RCC 7860 (cell line): ENCODE measurements around the gene SRMS.

Source experiments
- DNase-seq: peaks from one replicate; pipeline ENCODE4 v3.0.0-alpha.2; 2015; ENCODE audit warnings: low spot score
- FAIRE-seq: peaks from 2 replicates; lab custom pipeline; 2012; peaks lifted over from hg19 to GRCh38; lab: Jason Lieb, UNC

SRMS gene

DNA sequence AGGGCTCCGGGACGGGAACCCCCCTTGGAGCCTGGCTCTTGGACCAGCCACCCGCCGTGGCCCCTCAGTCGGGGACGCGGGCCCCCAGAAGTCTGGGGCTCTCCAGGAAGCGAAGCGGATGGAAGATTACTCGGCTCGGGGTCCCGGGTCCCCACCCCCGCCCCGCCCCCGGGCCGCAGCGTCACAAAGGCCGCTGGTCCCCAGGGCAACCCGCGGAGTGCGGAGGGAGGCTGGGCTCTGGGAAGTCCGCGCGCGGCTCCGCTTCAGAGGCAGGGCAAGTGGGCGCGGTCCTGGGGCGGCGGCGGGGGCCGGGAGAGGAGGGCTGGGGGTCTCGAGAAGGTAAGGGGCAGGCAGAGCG, 6.4 kb upstream of the SRMS start, which contains the start of gene FNDC11:
FNDC11 (plus strand) TSS at position 227 of the 358 bp plus-strand sequence. CDS start 1,505 bp downstream, outside the sequence.
- no peak for FAIRE-seq
- DNase-seq = no peak

DNA sequence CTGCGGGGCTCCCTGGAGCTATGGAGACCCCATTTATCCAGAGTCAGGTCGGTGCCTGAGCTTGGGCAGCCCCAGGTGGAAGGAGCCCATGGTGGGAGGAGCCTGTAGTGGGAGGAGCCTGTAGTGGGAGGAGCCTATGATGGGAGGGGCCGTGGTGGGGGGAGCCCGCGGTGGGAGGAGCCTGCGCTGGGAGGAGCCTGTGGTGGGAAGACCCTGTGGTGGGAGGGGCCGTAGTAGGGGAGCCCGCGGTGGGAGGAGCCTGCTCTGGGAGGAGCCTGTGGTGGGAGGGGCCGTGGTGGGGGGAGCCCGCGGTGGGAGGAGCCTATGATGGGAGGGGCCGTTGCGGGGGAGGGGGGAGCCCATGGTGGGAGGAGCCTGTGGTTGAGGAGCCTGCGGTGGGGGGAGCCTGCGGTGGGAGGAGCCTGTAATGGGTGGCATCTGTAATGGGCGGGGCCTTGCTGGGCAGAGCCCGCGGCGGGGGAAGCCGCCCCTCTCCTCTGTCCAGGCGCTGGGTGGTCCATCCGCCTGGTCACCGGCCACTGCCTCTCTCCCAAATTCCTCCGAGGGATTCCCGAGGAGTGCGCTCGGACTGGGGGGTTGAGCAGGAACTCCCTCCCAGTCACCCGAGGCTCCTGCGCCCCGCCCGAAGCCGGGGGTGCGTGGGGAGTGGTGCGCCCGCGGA, 5.8 kb upstream of the SRMS start:
- DNase-seq = peak; percentile 21
- FAIRE-seq = no peak

- DNase-seq (no peak), FAIRE-seq (no peak)
Observed at GRCh38 chr20:63552481-63553249, 5.1 kb upstream of the SRMS start.

DNA sequence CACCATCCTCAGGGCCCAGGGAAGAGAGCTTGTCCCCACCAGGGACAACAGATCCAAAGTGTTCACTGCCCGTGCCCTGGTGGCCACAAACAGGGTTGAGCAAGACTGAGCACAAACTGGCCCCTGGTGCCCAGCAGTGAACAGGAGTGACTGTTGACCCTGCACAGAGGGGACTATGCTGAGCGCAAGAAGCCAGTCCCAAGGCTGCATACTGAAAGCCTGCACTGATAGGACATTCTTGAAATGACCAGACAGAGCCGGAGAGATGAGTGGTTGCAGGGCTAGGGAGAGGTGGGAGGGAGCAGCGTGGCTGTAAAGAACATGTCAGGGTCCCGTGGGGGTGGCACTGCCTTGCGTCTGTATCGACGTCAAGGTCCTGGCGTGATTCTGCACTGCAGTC, 3.5 kb upstream of the SRMS start:
- FAIRE-seq = no peak
- no peak for DNase-seq

DNA sequence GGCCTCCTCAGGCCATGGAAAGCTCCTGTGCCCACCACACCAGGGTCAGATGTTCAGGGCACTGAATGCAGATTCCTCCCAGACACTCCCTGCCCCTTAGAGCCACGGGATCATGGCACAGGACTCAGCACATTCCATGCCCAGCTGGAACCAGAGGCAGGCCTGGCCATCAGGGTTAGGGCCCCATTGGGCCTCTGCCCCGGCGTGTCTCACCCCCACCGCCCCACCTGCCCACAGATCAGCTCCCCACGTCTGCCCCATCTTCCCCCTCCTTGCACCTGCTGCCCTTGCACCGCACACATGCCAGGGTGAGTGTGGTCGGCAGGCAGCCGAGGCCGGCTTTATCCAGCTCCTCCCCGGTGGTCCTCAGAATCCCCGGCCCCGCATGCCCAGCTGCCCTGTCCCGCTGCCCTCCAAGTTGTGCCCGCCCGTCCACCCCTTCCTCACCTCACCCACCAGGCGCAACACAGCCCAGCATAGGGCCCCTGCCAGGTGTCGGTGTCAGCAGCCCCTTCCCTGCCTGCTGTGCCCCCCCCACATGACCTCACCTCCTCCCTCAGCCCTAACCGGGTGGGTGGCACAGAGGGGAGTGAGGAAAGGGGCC, 2.2 kb upstream of the SRMS start:
- DNase-seq (no peak), FAIRE-seq (no peak)

DNA sequence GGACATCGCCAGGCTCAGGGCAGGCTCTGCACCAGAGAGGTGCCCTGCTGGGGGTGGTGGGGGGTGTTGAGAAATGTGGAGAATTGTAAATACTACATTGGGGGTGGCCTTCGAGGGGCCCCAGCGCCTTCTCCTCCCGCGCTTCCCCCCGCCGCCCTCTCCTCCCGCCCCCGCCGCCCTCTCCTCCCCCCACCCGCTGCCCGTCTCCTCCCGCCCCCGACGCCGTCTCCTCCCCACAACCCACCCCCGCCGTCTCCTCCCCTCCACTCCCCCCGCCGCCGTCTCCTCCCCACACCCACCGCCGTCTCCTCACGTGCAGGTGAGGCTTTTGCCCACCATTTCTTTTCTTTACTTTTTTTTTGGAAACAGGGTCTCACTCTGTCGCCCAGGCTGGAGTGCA, 1.5 kb upstream of the SRMS start:
- no peak for FAIRE-seq

DNA sequence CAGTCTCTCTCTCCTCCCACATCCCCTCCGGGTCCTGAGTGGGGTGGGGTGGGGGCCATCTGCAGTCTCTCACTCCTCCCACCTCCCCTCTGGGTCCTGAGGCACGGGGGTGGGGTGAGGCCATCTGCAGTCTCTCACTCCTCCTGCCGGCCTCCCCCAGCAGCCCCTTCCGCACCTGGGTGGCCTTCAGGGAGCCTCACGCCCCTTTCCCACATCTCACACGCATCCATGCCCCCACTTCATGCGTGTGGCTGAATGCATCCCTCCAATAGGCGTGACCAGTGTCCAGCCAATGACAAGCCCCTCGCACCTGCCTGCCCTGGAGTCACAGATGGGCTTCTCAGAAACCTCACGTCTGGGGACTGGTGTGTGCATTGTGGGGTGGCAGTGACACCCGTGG, 993 bp upstream of the SRMS start:
- DNase-seq = no peak
- FAIRE-seq = no peak

More for the DNA sequence above, 1.5 kb upstream of the SRMS start:
- DNase-seq = no peak

GRCh38 chr20:63546956-63547724, 409 bp downstream of the SRMS start:
- DNase-seq = no peak
- no peak for FAIRE-seq

GRCh38 chr20:63546256-63546955, 1.1 kb downstream of the SRMS start:
- DNase-seq (no peak), FAIRE-seq (no peak)

GRCh38 chr20:63545814-63546213, 1.7 kb downstream of the SRMS start:
- no peak for FAIRE-seq
- no peak for DNase-seq

- peak; percentile 55 for DNase-seq
- no peak for FAIRE-seq
Observed at GRCh38 chr20:63544958-63545516, 2.5 kb downstream of the SRMS start.

GRCh38 chr20:63544241-63544957, 3.1 kb downstream of the SRMS start:
- FAIRE-seq = no peak
- no peak for DNase-seq

GRCh38 chr20:63543733-63544132, 3.8 kb downstream of the SRMS start:
- no peak for DNase-seq
- no peak for FAIRE-seq

GRCh38 chr20:63543131-63543530, 4.4 kb downstream of the SRMS start:
- DNase-seq = no peak
- FAIRE-seq = no peak

GRCh38 chr20:63542696-63543095, 4.9 kb downstream of the SRMS start:
- DNase-seq (no peak), FAIRE-seq (no peak)

DNA sequence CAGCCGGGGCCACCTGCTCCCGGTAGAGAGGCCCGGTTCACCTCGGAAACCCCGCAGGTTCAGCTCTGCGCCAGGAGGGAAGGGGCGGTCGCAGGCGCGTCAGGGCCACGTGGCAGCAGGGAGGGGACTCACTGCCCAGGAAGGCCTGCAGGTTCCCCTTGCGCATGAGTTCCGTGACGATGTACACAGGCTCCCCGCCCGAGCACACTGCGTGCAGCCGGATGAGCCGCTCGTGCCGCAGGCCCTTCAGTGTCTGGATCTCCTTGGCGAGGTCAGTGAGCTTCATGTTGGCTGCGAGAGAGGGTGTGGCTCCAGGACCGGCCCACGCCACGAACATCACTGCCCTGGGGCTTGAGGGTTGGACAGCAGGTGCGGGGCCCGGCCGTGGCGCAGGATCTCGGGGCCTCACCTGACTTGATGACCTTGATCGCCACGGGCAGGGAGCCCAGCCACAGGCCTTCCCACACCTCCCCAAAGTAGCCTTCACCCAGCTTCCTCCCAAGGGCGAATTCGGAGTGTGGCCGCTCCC, 5.5 kb downstream of the SRMS start:
- no peak for FAIRE-seq

GRCh38 chr20:63541371-63541770, 6.2 kb downstream of the SRMS start:
- no peak for FAIRE-seq

More for the DNA sequence above, 5.5 kb downstream of the SRMS start:
- no peak for DNase-seq

DNA sequence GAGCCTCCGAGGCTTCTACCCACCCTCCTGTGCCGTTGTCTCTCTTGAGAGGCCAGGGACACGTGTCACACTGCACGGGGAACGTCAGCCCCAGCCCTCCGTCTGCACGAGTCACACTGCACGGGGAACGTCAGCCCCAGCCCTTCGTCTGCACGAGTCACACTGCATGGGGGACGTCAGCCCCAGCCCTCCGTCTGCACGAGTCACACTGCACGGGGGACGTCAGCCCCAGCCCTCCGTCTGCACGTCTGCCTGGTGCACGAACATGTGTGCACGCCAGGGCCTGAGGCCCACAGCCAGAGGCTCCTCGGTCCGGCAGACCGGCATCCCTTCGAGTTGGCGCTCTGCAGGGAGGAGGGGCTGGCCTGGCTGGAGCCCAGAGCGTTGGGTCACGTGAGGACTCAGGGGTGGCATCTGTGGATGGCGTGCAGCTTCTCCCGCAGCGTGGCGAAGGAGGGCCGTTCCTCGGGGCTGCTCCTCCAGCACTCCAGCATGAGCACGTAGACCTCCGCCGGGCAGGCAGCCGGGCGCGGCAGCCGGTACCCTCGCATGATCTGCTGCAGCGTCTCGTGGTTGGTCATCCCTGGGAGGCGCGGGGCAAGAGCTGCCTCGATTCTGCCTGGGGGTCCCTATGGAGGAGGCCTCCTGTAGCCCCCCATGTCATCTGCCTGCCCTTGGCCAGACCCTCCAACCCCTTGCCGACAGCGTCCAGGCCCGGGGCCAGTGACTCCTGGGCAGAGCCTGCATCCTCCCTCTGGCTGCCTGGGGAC, 6.9 kb downstream of the SRMS start:
- DNase-seq = no peak
- FAIRE-seq = no peak

More at GRCh38 chr20:63541371-63541770, 6.2 kb downstream of the SRMS start:
- no peak for DNase-seq
